AG04449 (cell line): ENCODE data around the gene SLC35A4.
A peak's percentile ranks its signal among the peaks of the same experiment; 100 is the strongest.

Experiments
- CTCF ChIA-PET: fragments of 350-600 bp; formaldehyde crosslinking; extraction: SDS; loops from one replicate; lab custom pipeline; 2021; ENCODE audit warnings: antibody characterized with exemption; lab: Yijun Ruan, JAX
- POLR2A ChIA-PET: fragments of 400-600, 350-600 bp; formaldehyde crosslinking; extraction: SDS; loops from one replicate; lab custom pipeline; 2020; ENCODE audit warnings: antibody characterized with exemption, inconsistent platforms; lab: Yijun Ruan, JAX
- DNase-seq: peaks from one replicate; pipeline ENCODE4 v3.0.0-alpha.2; 2010; ENCODE audit warnings: low read depth, low spot score
- H3K4me3 ChIP-seq: 2 replicates; pipeline ENCODE4 v1.5.1; 2011; ENCODE audit warnings: low read depth, mild to moderate bottlenecking, control low read depth, low read length
- TF ChIP-seq, protein P1 (sequence below): IDR thresholded peaks from one replicate; pipeline ENCODE4 v1.5.1; 2011; ENCODE audit warnings: mild to moderate bottlenecking, moderate library complexity, low read length, control low read depth, inconsistent platforms; ENCODE audit not compliant: insufficient read depth; ENCODE audit errors: missing control alignments

SLC35A4 gene

DNA sequence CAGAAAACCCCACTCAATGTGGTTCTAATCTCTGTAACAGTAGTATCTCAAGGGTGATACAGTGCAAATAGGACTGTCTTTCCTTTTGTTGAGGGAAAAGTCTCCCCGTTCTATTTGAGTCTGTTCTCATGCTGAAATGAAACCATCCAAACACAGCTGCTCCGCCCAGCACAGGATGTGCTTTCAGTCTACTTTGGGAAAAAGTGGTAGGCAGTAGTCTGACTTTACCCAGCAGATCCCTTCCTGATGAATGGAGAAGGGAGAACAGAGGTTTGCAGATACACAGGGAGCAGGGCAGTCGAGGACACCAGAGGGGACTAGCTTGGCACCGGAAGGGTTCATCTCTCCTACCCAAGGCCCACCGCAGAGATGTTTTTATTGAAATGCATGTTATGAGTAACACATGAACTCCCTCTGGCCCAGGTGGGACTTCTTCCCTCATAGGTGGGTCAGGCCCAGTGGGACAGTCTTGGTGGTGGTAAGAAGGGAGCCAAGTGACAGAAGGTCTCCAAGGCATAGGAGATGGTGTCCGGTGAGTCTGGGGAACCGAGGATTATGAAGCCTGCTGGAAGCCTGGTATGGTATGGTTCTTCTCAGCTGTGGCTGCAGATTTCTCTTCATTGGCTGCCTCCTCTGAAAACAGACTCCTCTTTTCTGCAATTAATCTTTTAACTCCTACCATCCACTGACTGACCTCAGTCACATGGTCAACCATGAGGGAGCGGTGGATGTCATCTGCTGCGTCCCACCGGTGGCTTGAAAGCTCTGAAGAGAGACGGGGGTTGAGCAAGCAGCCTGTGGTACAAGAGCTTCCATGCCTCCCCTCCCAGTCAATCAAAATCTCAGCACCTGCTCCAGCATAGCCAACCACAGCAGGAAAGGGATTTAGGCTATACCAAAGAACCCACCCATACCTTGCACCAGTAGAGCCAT, 14.2 kb upstream of the SLC35A4 start:
- DNase-seq = no peak
- POLR2A ChIA-PET = interaction anchor here (1.3 kb wide), 1 partner anchor 97 kb away, joined by 4 read pairs; the partner anchor contains the start of genes IK and NDUFA2
- TF ChIP-seq, protein P1, sequence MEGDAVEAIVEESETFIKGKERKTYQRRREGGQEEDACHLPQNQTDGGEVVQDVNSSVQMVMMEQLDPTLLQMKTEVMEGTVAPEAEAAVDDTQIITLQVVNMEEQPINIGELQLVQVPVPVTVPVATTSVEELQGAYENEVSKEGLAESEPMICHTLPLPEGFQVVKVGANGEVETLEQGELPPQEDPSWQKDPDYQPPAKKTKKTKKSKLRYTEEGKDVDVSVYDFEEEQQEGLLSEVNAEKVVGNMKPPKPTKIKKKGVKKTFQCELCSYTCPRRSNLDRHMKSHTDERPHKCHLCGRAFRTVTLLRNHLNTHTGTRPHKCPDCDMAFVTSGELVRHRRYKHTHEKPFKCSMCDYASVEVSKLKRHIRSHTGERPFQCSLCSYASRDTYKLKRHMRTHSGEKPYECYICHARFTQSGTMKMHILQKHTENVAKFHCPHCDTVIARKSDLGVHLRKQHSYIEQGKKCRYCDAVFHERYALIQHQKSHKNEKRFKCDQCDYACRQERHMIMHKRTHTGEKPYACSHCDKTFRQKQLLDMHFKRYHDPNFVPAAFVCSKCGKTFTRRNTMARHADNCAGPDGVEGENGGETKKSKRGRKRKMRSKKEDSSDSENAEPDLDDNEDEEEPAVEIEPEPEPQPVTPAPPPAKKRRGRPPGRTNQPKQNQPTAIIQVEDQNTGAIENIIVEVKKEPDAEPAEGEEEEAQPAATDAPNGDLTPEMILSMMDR = no peak
- no peak overlapping the region for H3K4me3 ChIP-seq
- CTCF ChIA-PET = interaction anchor here (1.4 kb wide), 1 partner anchor 10 kb away, joined by 3 read pairs; no protein-coding TSS in a partner anchor

DNA sequence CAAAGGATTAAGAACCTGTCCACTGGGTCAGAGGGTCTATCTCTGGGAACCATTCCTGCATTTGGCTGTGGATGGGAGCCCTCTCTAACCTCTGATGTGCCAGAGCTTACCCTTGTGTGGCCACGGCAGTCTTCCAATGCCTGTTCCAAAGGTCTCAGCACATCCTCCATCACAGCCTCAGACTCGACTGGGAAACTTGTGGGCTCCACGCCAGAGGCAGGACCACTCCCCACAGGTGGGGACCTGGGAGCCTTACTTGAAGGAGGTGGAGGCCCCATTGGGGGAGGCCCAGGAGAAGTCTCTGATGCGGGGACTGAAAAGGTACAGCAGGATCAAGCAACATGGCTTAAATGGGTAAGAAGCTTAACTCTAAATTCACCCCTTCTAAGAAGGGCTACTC, 12.8 kb upstream of the SLC35A4 start:
- CTCF ChIA-PET = interaction anchor here (1.4 to 2.6 kb wide), 3 partner anchors 11 to 87 kb away, joined by 3 to 16 read pairs (median 4); partner anchors contain the start of gene TMCO6
- POLR2A ChIA-PET = interaction anchor here (0.8 kb wide), 1 partner anchor 10 kb away, joined by 3 read pairs; no protein-coding TSS in a partner anchor
- TF ChIP-seq, protein P1 = no peak
- DNase-seq = no peak
- no peak overlapping the region for H3K4me3 ChIP-seq

DNA sequence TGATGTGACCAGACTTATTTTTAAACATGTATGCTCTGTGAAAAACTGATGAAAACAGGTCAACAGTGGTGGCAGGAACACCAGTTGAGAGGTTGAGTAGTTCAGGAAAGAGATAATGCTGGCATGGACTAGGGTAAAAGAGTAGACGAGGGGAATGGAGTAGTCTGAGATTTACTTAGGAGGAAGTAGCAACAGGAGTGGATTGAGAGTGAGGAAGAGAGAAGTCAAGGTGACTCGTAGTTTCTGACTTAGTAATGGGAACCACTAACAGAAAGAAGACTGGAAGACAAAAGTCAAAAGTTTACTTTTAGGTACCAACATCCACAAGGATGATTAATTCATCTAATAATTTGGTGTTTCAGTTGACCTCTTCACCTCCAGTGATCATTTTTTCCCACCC, 11.0 kb upstream of the SLC35A4 start:
- no peak for DNase-seq
- CTCF ChIA-PET = interaction anchor here (1.2 to 2.6 kb wide), 4 partner anchors 81 to 181 kb away, joined by 3 to 16 read pairs (median 4); partner anchors contain the start of gene TMCO6

DNA sequence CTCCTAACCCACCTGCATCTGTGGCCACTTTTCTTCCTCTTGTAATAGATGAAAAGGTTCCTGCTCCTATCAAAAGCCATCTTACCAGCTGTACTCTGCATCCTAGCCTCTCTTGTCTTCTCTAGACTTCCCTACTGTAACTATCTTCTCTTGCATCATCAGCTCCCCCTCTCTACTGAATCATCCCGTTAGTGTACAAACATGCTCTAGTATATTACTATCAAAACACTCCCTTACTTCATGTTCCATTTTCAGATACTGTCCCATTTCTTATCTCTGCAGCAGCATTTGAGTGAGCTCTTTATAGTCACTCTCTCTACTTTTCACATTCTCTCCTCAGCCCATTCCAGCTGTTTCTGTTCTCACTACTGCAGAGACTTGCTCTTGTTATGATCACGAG, 10.2 kb upstream of the SLC35A4 start:
- DNase-seq = no peak
- H3K4me3 ChIP-seq = no peak overlapping the region; the same call in 1 of the 2 replicates
- ChIA-PET POLR2A (interaction anchor here (0.5 to 0.9 kb wide), 3 partner anchors 9 to 259 kb away, joined by 3 to 4 read pairs (median 3); partner anchors contain the start of genes IK and NDUFA2), CTCF (interaction anchor here (1.2 kb wide), 2 partner anchors 81 to 85 kb away, joined by 3 read pairs; partner anchors contain the start of gene TMCO6)
- TF ChIP-seq, protein P1 = no peak

More for the DNA sequence above, 11.0 kb upstream of the SLC35A4 start:
- POLR2A ChIA-PET = interaction anchor here (0.7 kb wide), 1 partner anchor 259 kb away, joined by 3 read pairs; no protein-coding TSS in a partner anchor
- TF ChIP-seq, protein P1 = no peak
- no peak overlapping the region for H3K4me3 ChIP-seq

DNA sequence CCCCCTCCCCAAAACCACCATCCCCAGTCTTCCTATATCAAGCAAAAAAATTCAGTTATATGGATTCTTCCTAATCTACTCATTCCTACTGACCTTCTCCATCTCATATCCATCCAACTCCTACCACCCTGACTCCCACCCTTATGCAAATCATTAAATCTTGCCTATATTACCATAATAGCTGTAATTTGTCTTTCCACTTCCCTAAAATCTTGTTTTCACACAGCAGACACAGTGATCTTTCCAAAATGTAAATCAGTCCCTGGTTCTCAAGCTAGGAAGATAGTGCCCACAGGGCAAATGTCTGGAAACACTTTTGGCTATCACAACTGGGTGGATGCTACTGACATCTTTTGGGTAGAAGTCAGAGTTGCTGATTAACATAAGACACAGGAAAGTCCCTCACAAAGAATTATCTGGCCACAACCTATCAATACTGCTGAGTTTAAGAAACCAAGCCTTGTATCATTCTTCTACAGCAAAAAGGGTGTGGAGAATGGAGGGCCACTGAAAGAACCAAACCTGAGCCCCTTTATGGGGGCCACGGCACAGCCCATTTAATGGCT, 8.8 kb upstream of the SLC35A4 start:
- POLR2A ChIA-PET = interaction anchor here (0.7 to 2.6 kb wide), 2 partner anchors 8 to 119 kb away, joined by 5 to 22 read pairs; partner anchors contain the start of gene EIF4EBP3

More for the DNA sequence above, 8.8 kb upstream of the SLC35A4 start:
- CTCF ChIA-PET = interaction anchor here (2.3 kb wide), 1 partner anchor 11 kb away, joined by 5 read pairs; no protein-coding TSS in a partner anchor
- TF ChIP-seq, protein P1 = no peak
- no peak for DNase-seq
- peak overlapping the region; percentile 86 for H3K4me3 ChIP-seq
